ENCODE measurements around the gene PDE1A. TPM values are rescaled to one million over a fixed set of nuclear protein-coding genes. Genes with fewer than 3 reads are reported as not detected.

The PDE1A gene
- total RNA-seq, 2 experiments from 2014 or later = not detected

DNA sequence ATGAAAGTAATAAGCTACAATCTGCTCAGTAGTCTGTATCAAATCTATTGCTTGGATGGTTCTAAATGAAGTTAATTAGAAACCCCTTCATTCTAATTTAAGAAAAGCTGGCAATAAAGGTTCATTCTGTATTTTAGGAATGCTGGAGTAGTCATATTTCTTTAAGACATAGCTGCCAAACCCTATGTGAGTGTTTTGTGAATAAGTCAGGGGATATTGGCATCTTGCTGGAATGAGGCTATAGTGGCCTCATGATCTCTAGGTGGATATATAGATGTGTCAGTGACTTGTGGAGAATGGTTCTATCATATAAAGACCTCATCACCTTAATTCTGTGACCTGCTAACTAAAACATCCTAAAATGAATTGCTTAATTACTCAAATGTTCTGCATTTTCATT is 196.3 kb downstream of the PDE1A start:
- no peak for DNase-seq
- Mint-ChIP-seq H3K4me3 (no peak overlapping the region), H3K9me3 (no peaks in the 10 kb centered on the region), H3K4me1 (ENCODE audit: low read depth) (no peaks in the 10 kb centered on the region), H3K36me3 (ENCODE audit: low read depth) (no peaks in the 10 kb centered on the region), H3K27ac (no peak overlapping the region), H3K27me3 (no peaks in the 10 kb centered on the region)
- intact Hi-C loops (cut with micrococcal nuclease) = no loop called here
- ChIA-PET POLR2A (no interaction called here), CTCF (interaction anchor here (1.1 kb wide), 1 partner anchor 44 kb away, joined by 3 read pairs; no protein-coding TSS in a partner anchor)
- TF ChIP-seq, protein P1, sequence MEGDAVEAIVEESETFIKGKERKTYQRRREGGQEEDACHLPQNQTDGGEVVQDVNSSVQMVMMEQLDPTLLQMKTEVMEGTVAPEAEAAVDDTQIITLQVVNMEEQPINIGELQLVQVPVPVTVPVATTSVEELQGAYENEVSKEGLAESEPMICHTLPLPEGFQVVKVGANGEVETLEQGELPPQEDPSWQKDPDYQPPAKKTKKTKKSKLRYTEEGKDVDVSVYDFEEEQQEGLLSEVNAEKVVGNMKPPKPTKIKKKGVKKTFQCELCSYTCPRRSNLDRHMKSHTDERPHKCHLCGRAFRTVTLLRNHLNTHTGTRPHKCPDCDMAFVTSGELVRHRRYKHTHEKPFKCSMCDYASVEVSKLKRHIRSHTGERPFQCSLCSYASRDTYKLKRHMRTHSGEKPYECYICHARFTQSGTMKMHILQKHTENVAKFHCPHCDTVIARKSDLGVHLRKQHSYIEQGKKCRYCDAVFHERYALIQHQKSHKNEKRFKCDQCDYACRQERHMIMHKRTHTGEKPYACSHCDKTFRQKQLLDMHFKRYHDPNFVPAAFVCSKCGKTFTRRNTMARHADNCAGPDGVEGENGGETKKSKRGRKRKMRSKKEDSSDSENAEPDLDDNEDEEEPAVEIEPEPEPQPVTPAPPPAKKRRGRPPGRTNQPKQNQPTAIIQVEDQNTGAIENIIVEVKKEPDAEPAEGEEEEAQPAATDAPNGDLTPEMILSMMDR (IDR thresholded peaks at IDR 0.05) = no peak
- no peak for ATAC-seq

DNA sequence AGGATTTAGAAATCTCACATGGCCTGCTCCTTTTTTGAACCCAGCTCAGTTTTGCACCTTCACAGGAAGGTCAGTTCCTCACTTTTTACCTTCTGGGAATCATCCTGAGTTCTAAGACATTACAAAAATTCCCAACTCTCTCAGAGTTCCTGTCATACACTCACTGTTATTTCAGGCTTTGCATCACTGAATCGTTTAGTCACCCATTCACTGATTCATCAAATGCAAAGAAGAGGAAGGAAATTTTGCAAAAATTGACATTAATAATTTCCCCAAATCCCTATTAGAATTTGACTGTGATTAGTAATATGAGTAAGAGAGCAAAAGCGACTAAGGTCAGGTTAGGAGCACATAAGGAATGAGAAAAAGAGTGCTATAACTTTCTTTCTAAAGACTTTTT is 197.5 kb downstream of the PDE1A start:
- Mint-ChIP-seq H3K9me3 (no peaks in the 10 kb centered on the region), H3K27me3 (no peaks in the 10 kb centered on the region), H3K4me1 (ENCODE audit: low read depth) (no peaks in the 10 kb centered on the region), H3K27ac (no peak overlapping the region), H3K4me3 (no peak overlapping the region), H3K36me3 (ENCODE audit: low read depth) (no peaks in the 10 kb centered on the region)
- TF ChIP-seq, protein P1 (IDR thresholded peaks at IDR 0.05) = no peak
- no peak for DNase-seq
- ChIA-PET CTCF (interaction anchor here (0.7 kb wide), 1 partner anchor 701 kb away, joined by 3 read pairs; no protein-coding TSS in a partner anchor), POLR2A (no interaction called here)
- intact Hi-C loops (cut with micrococcal nuclease) = no loop called here
- ATAC-seq = no peak

DNA sequence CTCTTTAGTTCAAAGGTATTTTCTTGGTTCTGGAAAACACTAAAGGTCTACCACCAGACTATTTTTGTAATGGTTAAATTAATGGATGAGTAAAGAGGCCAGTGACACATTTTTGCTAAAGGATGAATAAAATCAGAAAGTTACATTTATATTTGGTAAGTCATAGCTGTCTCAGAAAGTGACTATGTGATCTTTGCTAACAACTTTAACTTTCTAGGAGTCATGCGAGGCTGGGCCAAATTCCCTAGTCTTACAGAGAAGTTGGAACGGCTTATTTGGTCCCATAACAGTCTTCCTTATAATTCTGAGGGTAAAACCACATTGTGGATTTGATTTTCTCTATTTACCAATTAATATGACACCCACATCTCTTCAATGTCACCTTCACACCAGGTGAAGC is 198.1 kb downstream of the PDE1A start:
- intact Hi-C loops (cut with micrococcal nuclease) = no loop called here
- ATAC-seq (no peak), DNase-seq (no peak)
- Mint-ChIP-seq H3K27ac (no peak overlapping the region), H3K4me1 (ENCODE audit: low read depth) (no peaks in the 10 kb centered on the region), H3K27me3 (no peaks in the 10 kb centered on the region), H3K9me3 (no peaks in the 10 kb centered on the region), H3K36me3 (ENCODE audit: low read depth) (no peaks in the 10 kb centered on the region), H3K4me3 (no peak overlapping the region)
- ChIA-PET POLR2A (no interaction called here), CTCF (no interaction called here)
- TF ChIP-seq, protein P1 (IDR thresholded peaks at IDR 0.05) = no peak

DNA sequence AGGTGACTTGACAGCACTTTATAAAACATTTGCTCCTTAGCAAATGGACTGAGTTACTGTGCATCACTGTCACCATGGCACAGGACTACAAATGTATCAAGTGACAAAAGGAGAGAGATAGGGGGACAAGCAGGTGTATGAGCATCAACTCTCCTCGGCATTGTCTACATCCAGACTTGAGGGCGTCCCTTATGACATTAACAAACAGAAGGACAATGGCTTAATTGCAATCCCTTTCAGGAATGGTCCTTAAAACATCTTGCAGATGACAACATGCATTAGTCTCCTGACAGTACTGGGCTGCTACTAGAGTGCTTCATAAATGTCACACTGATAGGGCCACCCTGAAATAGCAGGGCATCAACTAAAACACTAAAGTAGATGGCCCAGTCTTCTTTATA is 198.8 kb downstream of the PDE1A start:
- no peak overlapping the region for H3K4me3 Mint-ChIP-seq
- TF ChIP-seq, protein P1 (IDR thresholded peaks at IDR 0.05) = no peak
- H3K27ac Mint-ChIP-seq = no peak overlapping the region
- ChIA-PET POLR2A (no interaction called here), CTCF (no interaction called here)
- no peak for ATAC-seq
- H3K36me3 Mint-ChIP-seq (ENCODE audit: low read depth) = no peaks in the 10 kb centered on the region
- no peak for DNase-seq
- no peaks in the 10 kb centered on the region for H3K4me1 Mint-ChIP-seq (ENCODE audit: low read depth)
- H3K27me3 Mint-ChIP-seq = no peaks in the 10 kb centered on the region
- intact Hi-C loops (cut with micrococcal nuclease) = no loop called here
- H3K9me3 Mint-ChIP-seq = no peaks in the 10 kb centered on the region

DNA sequence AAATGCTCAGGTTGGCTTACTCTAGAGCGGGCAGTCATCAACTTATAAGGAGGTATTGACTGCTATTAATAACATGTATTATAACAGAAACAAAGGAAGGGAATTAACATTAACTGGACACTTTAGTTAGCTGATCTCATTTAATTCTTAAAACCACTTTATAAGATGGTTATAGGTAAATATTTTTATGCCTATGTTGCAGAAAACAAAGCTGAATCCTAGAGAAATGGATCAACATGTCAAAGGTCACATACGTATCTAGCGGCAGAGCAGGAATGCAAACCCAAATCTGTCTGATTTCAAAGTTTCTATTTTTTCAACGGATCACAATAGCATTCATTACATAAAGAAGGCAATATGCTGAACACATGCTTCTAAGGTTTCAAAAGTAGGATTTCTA is 200.0 kb downstream of the PDE1A start:
- intact Hi-C loops (cut with micrococcal nuclease) = no loop called here
- no peaks in the 10 kb centered on the region for H3K4me1 Mint-ChIP-seq (ENCODE audit: low read depth)
- ChIA-PET POLR2A (no interaction called here), CTCF (no interaction called here)
- TF ChIP-seq, protein P1 (IDR thresholded peaks at IDR 0.05) = no peak
- no peaks in the 10 kb centered on the region for H3K27me3 Mint-ChIP-seq
- no peak overlapping the region for H3K27ac Mint-ChIP-seq
- DNase-seq = no peak
- no peaks in the 10 kb centered on the region for H3K36me3 Mint-ChIP-seq (ENCODE audit: low read depth)
- ATAC-seq = no peak
- no peak overlapping the region for H3K4me3 Mint-ChIP-seq
- H3K9me3 Mint-ChIP-seq = no peaks in the 10 kb centered on the region
